DND-41 (cell line): ENCODE results near the gene DIPK2A.

Experiments used
- ATAC-seq: fragments of 200-7000 bp; cut with Tn5 transposase; 3 replicates; pipeline ENCODE4 v1.9.1; 2021; ENCODE audit warnings: low read depth; ENCODE audit not compliant: insufficient read depth
- DNase-seq: peaks from one replicate; pipeline ENCODE4 v3.0.0-alpha.2; 2020
- H2AFZ ChIP-seq: 2 replicates; pipeline ENCODE4 v1.6.0; 2012; ENCODE audit warnings: low read depth, low read length
- H3K27ac ChIP-seq: 2 replicates; pipeline ENCODE4 v1.5.1; 2012; ENCODE audit warnings: low read length, inconsistent platforms
- H3K27me3 ChIP-seq: fragments of 200-600 bp; sonication (generic); 2 replicates; pipeline ENCODE4 v1.6.0; 2012; ENCODE audit warnings: low read length, mild to moderate bottlenecking, inconsistent platforms; ENCODE audit not compliant: insufficient read depth, poor library complexity
- H3K36me3 ChIP-seq: 2 replicates; pipeline ENCODE4 v1.5.1; 2012; ENCODE audit warnings: low read length, inconsistent platforms; ENCODE audit not compliant: insufficient read depth
- H3K4me1 ChIP-seq: 2 replicates; pipeline ENCODE4 v1.5.1; 2012; ENCODE audit warnings: mild to moderate bottlenecking, low read length; ENCODE audit not compliant: insufficient read depth
- H3K4me2 ChIP-seq: 2 replicates; pipeline ENCODE4 v1.6.0; 2012; ENCODE audit warnings: mild to moderate bottlenecking, moderate library complexity, low read length, inconsistent platforms; ENCODE audit not compliant: insufficient read depth
- H3K4me3 ChIP-seq, 2 experiments: fragments of 200-600 bp in 1 of 2; shearing (Covaris generic) in 1 of 2; 2 replicates each; pipeline ENCODE4 v1.5.1; 2012 to 2016; ENCODE audit warnings: inconsistent platforms in 2 of 2, low read length in 2 of 2, mild to moderate bottlenecking in 2 of 2, low read depth in 1 of 2, moderate library complexity in 1 of 2
- H3K79me2 ChIP-seq: 2 replicates; pipeline ENCODE4 v1.6.0; 2012; ENCODE audit warnings: low read length, inconsistent platforms; ENCODE audit not compliant: insufficient read depth
- H3K9ac ChIP-seq: 2 replicates; pipeline ENCODE4 v1.6.0; 2012; ENCODE audit warnings: low read depth, mild to moderate bottlenecking, inconsistent platforms, low read length, moderate library complexity
- H3K9me3 ChIP-seq: 2 replicates; pipeline ENCODE4 v1.5.1; 2012; ENCODE audit warnings: low read length, moderate library complexity, mild to moderate bottlenecking, inconsistent platforms; ENCODE audit not compliant: insufficient read depth, severe bottlenecking
- H4K20me1 ChIP-seq: 2 replicates; pipeline ENCODE4 v1.6.0; 2012; ENCODE audit warnings: low read length; ENCODE audit not compliant: insufficient read depth
- EZH2 ChIP-seq: IDR thresholded peaks from 3 replicates; pipeline ENCODE4 v1.6.1; 2012; ENCODE audit warnings: borderline replicate concordance, low read depth, mild to moderate bottlenecking, moderate library complexity, low read length, inconsistent platforms; ENCODE audit not compliant: severe bottlenecking
- TF ChIP-seq, protein P1 (sequence below): IDR thresholded peaks from 2 replicates; pipeline ENCODE4 v1.5.1; 2012; ENCODE audit warnings: borderline replicate concordance, low read length, moderate library complexity, mild to moderate bottlenecking; ENCODE audit not compliant: poor library complexity, severe bottlenecking; ENCODE audit errors: extremely low read depth

DIPK2A gene

DNA sequence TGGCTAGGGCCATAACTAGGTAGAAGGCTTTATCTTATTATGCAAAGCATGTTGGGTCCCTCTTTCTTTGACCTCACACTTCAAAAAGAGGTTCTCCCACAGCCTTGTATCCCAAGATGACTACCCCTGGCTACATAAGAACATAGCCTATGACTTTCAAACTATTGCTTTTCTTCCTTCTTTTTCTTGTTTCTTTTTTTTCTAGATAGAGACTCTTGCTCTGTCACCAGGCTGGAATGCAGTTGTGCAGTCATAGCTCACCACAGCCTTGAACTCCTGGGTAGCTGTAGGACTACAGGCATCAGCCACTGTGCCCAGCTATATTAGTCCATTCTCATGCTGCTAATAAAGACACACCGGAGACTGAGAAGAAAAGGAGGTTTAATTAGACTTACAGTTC lies 47.2 kb downstream of the DIPK2A start:
- H2AFZ ChIP-seq = no peak overlapping the region
- no peaks in the 10 kb centered on the region for H3K4me1 ChIP-seq
- H3K79me2 ChIP-seq = no peaks in the 10 kb centered on the region
- no peak overlapping the region for H3K27ac ChIP-seq
- H3K36me3 ChIP-seq = no peaks in the 10 kb centered on the region
- ATAC-seq (no peak), DNase-seq (no peak)
- H3K9ac ChIP-seq = no peak overlapping the region
- H3K27me3 ChIP-seq = no peaks in the 10 kb centered on the region
- H3K4me2 ChIP-seq = no peak overlapping the region
- TF ChIP-seq EZH2 = no peak
- TF ChIP-seq, protein P1, sequence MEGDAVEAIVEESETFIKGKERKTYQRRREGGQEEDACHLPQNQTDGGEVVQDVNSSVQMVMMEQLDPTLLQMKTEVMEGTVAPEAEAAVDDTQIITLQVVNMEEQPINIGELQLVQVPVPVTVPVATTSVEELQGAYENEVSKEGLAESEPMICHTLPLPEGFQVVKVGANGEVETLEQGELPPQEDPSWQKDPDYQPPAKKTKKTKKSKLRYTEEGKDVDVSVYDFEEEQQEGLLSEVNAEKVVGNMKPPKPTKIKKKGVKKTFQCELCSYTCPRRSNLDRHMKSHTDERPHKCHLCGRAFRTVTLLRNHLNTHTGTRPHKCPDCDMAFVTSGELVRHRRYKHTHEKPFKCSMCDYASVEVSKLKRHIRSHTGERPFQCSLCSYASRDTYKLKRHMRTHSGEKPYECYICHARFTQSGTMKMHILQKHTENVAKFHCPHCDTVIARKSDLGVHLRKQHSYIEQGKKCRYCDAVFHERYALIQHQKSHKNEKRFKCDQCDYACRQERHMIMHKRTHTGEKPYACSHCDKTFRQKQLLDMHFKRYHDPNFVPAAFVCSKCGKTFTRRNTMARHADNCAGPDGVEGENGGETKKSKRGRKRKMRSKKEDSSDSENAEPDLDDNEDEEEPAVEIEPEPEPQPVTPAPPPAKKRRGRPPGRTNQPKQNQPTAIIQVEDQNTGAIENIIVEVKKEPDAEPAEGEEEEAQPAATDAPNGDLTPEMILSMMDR = no peak
- no peaks in the 10 kb centered on the region for H4K20me1 ChIP-seq
- H3K9me3 ChIP-seq = no peaks in the 10 kb centered on the region
- H3K4me3 ChIP-seq = no peak overlapping the region
